ENCODE results near the gene TRPM2.

The TRPM2 gene

GRCh38 chr21:44344541-44345183 is 8.8 kb upstream of the TRPM2 start:
- no peak overlapping the region for H3K4me3 ChIP-seq (ENCODE audit: low read depth, low read length)
- no peak for TF ChIP-seq CTCF (IDR thresholded peaks at IDR 0.05; ENCODE audit: low read depth, low read length, missing control alignments)
- no peak for DNase-seq (ENCODE audit: low read depth)

- H3K4me3 ChIP-seq (ENCODE audit: low read depth, low read length), result no peak overlapping the region
- no peak for TF ChIP-seq CTCF (IDR thresholded peaks at IDR 0.05; ENCODE audit: low read depth, low read length, missing control alignments)
- DNase-seq (ENCODE audit: low read depth), result no peak
Observed at GRCh38 chr21:44345495-44345894, 7.9 kb upstream of the TRPM2 start.

- no peak overlapping the region for H3K4me3 ChIP-seq (ENCODE audit: low read depth, low read length)
- DNase-seq (ENCODE audit: low read depth), result no peak
- TF ChIP-seq CTCF (IDR thresholded peaks at IDR 0.05; ENCODE audit: low read depth, low read length, missing control alignments), result no peak
Observed at GRCh38 chr21:44347911-44348451, 5.4 kb upstream of the TRPM2 start.

GRCh38 chr21:44348861-44349260 is 4.6 kb upstream of the TRPM2 start:
- TF ChIP-seq CTCF (IDR thresholded peaks at IDR 0.05; ENCODE audit: low read depth, low read length, missing control alignments), result no peak
- no peak overlapping the region for H3K4me3 ChIP-seq (ENCODE audit: low read depth, low read length)
- no peak for DNase-seq (ENCODE audit: low read depth)

GRCh38 chr21:44349416-44349846 is 4.0 kb upstream of the TRPM2 start:
- no peak overlapping the region for H3K4me3 ChIP-seq (ENCODE audit: low read depth, low read length)

GRCh38 chr21:44349847-44350772 is 3.3 kb upstream of the TRPM2 start:
- TF ChIP-seq CTCF (IDR thresholded peaks at IDR 0.05; ENCODE audit: low read depth, low read length, missing control alignments), result no peak
- no peak for DNase-seq (ENCODE audit: low read depth)
- no peak overlapping the region for H3K4me3 ChIP-seq (ENCODE audit: low read depth, low read length)

More at GRCh38 chr21:44349416-44349846, 4.0 kb upstream of the TRPM2 start:
- no peak for TF ChIP-seq CTCF (IDR thresholded peaks at IDR 0.05; ENCODE audit: low read depth, low read length, missing control alignments)
- no peak for DNase-seq (ENCODE audit: low read depth)
